RWPE1 (cell line): ENCODE data around the gene FAM110D.
A peak's percentile ranks its signal among the peaks of the same experiment; 100 is the strongest.

Source experiments
- CTCF ChIA-PET: fragments of 350-600 bp; sonication (Branson Sonifier 250); formaldehyde crosslinking; extraction: SDS; loops from one replicate; lab custom pipeline; 2021; lab: Yijun Ruan, JAX
- POLR2A ChIA-PET: fragments of 400-600 bp; formaldehyde crosslinking; extraction: SDS; loops from one replicate; lab custom pipeline; 2020; ENCODE audit warnings: antibody characterized with exemption; ENCODE audit not compliant: low non-redundant PET; lab: Yijun Ruan, JAX
- DNase-seq: peaks from one replicate; pipeline ENCODE4 v3.0.0; 2012; ENCODE audit warnings: low spot score
- H3K27ac ChIP-seq: fragments of 450-650 bp; 2 replicates; pipeline ENCODE4 v1.5.1; 2017
- CTCF ChIP-seq: fragments of 450-650 bp; conservative IDR thresholded peaks from 2 replicates; pipeline ENCODE4 v1.5.1; 2017; ENCODE audit warnings: low read depth, mild to moderate bottlenecking

FAM110D gene

DNA sequence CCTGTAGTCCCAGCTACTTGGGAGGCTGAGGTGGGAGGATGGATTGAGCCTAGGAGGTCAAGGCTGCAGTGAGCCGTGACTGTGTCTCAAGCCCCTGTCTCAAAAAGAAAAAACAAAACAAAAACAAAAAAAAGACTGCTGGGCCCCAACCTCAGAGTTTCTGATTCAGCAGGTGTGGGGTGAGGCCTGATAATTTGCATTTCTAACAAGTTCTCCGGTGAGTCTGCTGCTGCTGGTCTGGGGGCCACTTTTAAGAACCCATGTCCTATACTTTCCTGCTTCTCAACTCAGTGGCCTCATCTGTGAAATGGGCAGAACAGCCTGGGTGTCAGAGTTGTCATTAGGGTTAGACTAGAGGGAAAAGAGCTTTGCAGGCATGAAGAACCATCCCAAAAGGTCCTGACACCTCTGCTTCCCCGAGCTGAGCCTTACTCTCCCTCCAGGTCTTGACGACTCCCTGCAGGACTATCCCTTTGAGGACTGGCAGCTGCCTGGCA lies 21.2 kb downstream of the FAM110D start:
- ChIA-PET POLR2A (no interaction called here), CTCF (interaction anchor here (1.2 to 1.6 kb wide), 2 partner anchors 10 to 53 kb away, joined by 3 to 7 read pairs; partner anchors contain the start of gene ZNF593)
- TF ChIP-seq CTCF: no peak
- no peak for DNase-seq
- no peak overlapping the region for H3K27ac ChIP-seq

GRCh38 chr1:26181586-26182382 lies 22.9 kb downstream of the FAM110D start:
- DNase-seq: peak; percentile 90
- ChIA-PET POLR2A (no interaction called here), CTCF (interaction anchor here (1.6 kb wide), 1 partner anchor 12 kb away, joined by 7 read pairs; the partner anchor contains the start of gene ZNF593)
- TF ChIP-seq CTCF: no peak
- H3K27ac ChIP-seq: peak overlapping the region; percentile 55

GRCh38 chr1:26182383-26182696 lies 23.5 kb downstream of the FAM110D start:
- CTCF ChIA-PET: no interaction called here

DNA sequence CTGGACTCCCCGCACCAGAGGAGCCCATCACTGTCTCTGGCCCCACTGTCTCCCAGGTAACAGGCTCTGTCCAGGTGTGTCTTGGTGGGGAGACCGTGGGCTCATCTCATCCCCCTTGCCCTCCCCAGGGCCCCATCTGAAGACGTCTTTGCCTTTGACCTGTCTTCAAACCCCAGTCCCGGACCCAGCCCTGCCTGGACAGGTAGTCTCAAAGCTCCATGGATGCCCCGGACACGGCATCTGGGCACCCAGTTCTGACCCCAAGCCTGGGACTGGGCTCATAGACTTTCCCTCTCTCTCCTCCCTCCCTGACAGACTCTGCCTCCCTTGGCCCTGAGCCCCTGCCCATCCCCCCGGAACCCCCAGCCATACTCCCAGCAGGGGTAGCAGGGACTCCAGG lies 25.2 kb downstream of the FAM110D start:
- TF ChIP-seq CTCF: no peak
- CTCF ChIA-PET: interaction anchor here (1.0 kb wide), 1 partner anchor 50 kb away, joined by 5 read pairs; the partner anchor contains the start of gene CEP85
- no peak overlapping the region for H3K27ac ChIP-seq
- POLR2A ChIA-PET: no interaction called here
- no peak for DNase-seq

More at GRCh38 chr1:26182383-26182696, 23.5 kb downstream of the FAM110D start:
- POLR2A ChIA-PET: no interaction called here
- peak overlapping the region; percentile 55 for H3K27ac ChIP-seq
- no peak for DNase-seq
- TF ChIP-seq CTCF: no peak

DNA sequence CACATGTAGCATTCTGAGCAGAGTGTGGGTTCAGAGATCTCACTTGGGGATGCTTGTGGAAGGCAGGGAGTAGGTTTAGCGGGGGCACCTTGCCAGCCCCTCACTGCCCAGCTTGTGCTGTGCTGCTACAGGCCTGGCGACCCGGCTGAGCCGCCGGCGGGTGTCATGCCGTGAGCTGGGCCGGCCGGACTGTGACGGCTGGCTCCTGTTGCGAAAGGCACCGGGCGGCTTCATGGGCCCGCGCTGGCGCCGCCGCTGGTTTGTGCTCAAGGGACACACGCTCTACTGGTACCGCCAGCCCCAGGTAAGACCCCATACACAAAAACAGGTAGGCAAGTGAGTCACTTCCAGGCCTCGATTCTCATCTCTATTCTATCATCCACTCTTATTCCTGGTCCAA lies 26.0 kb downstream of the FAM110D start:
- DNase-seq: no peak
- no peak for TF ChIP-seq CTCF
- no peak overlapping the region for H3K27ac ChIP-seq
- ChIA-PET POLR2A (no interaction called here), CTCF (interaction anchor here (0.6 to 1.0 kb wide), 2 partner anchors 49 to 236 kb away, joined by 5 to 6 read pairs; partner anchors contain the start of gene CEP85)

- H3K27ac ChIP-seq: no peak overlapping the region
- ChIA-PET CTCF (interaction anchor here (1.6 kb wide), 1 partner anchor 18 kb away, joined by 4 read pairs; the partner anchor contains the start of gene ZNF593), POLR2A (no interaction called here)
- TF ChIP-seq CTCF: no peak
- DNase-seq: no peak
These were observed 29.0 kb downstream of the FAM110D start for GRCh38 chr1:26187882-26188281.
